ENCODE results near the gene ZSWIM3. TPM values are rescaled to one million over a fixed set of nuclear protein-coding genes. Genes with fewer than 3 reads are reported as not detected.

The ZSWIM3 gene
- total and polyA plus RNA-seq, 2 donors (not counting 3 experiments of a cell fraction or from before 2014, with no cell fraction given): 3.8 to 4.4 TPM

DNA sequence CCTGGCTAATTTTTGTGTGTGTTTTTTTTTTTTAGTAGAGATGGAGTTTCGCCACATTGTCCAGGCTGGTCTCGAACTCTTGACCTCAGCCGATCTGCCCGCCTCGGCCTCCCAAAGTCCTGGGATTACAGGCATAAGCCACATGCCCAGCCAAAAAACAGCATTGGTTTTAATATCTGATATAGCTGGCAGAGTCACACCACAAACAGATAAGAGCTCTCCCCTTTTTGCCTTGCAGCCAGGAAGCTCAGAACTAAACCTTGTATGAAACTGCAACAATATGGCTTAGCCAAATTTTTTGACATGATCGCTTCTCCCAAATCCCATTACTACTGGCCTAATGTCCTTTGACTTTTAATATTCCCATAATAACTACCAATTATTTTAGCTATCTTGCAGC, 5.1 kb upstream of the ZSWIM3 start:
- peaks cover 9% of the 10 kb centered on the region for H3K79me2 ChIP-seq (ENCODE audit: control insufficient read depth, insufficient read depth, low read length)
- BruUV-seq (replicated peaks): no TSS peak
- H3K4me2 ChIP-seq (ENCODE audit: insufficient read depth, low read length): no peak overlapping the region
- peaks cover 0 to 6% of the 10 kb centered on the region in 2 experiments for H3K36me3 ChIP-seq (ENCODE audit: control insufficient read depth in 2 of 2, extremely low read depth in 1 of 2, insufficient read depth in 2 of 2, low read length in 2 of 2)
- H3K4me1 ChIP-seq (ENCODE audit: control insufficient read depth, extremely low read depth, insufficient read depth, low read length): peaks cover 5% of the 10 kb centered on the region
- FAIRE-seq (no peak), DNase-seq (ENCODE audit: low read depth, low spot score) (no peak)
- no peaks in the 10 kb centered on the region for H3K27me3 ChIP-seq (ENCODE audit: control insufficient read depth in 2 of 2, insufficient read depth in 2 of 2, low read length in 2 of 2)
- TF ChIP-seq, protein P1, sequence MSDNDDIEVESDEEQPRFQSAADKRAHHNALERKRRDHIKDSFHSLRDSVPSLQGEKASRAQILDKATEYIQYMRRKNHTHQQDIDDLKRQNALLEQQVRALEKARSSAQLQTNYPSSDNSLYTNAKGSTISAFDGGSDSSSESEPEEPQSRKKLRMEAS (IDR thresholded peaks at IDR 0.05; ENCODE audit: insufficient read depth, insufficient read length): no peak
- TF ChIP-seq JUN (IDR thresholded peaks at IDR 0.05; ENCODE audit: borderline replicate concordance, insufficient read depth, insufficient read length, low read depth) (no peak), MYC (IDR thresholded peaks at IDR 0.05; ENCODE audit: low read depth, low read length) (no peak), EZH2 (IDR thresholded peaks at IDR 0.05; ENCODE audit: borderline replicate concordance, low read depth, low read length, severe bottlenecking) (no peak), GATA2 (IDR thresholded peaks at IDR 0.05; ENCODE audit: insufficient read depth, insufficient read length, low read depth, low read length) (no peak), POLR2AphosphoS5 (IDR thresholded peaks at IDR 0.05; ENCODE audit: insufficient read depth, low read depth, low read length) (no peak), POLR2A (IDR thresholded peaks at IDR 0.05; ENCODE audit: low read depth, low read length) (no peak), FOS (IDR thresholded peaks at IDR 0.05; ENCODE audit: borderline replicate concordance, insufficient read depth, low read length) (no peak)
- TF ChIP-seq, protein P2, sequence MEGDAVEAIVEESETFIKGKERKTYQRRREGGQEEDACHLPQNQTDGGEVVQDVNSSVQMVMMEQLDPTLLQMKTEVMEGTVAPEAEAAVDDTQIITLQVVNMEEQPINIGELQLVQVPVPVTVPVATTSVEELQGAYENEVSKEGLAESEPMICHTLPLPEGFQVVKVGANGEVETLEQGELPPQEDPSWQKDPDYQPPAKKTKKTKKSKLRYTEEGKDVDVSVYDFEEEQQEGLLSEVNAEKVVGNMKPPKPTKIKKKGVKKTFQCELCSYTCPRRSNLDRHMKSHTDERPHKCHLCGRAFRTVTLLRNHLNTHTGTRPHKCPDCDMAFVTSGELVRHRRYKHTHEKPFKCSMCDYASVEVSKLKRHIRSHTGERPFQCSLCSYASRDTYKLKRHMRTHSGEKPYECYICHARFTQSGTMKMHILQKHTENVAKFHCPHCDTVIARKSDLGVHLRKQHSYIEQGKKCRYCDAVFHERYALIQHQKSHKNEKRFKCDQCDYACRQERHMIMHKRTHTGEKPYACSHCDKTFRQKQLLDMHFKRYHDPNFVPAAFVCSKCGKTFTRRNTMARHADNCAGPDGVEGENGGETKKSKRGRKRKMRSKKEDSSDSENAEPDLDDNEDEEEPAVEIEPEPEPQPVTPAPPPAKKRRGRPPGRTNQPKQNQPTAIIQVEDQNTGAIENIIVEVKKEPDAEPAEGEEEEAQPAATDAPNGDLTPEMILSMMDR (IDR thresholded peaks at IDR 0.05; ENCODE audit: extremely low read depth in 1 of 2, insufficient read depth in 1 of 2, low read depth in 1 of 2, low read length in 2 of 2): no peak
- no peaks in the 10 kb centered on the region for H3K9me1 ChIP-seq (replicated peaks; ENCODE audit: control insufficient read depth, extremely low read depth, insufficient read depth, low read length)
- H3K9ac ChIP-seq (replicated peaks; ENCODE audit: extremely low read depth, insufficient read depth, low read length): no peak overlapping the region
- no peaks in the 10 kb centered on the region for H3K9me3 ChIP-seq (replicated peaks; ENCODE audit: control insufficient read depth, insufficient read depth, low read length)
- H2AFZ ChIP-seq (ENCODE audit: low read depth, low read length): no peak overlapping the region
- H4K20me1 ChIP-seq (replicated peaks; ENCODE audit: control insufficient read depth, extremely low read depth, insufficient read depth, low read length): no peaks in the 10 kb centered on the region
- dilution Hi-C loops (cut with MboI; ENCODE audit: extremely low pct_ligation_motif_present, low sequenced_read_pairs) (no loop called here), intact Hi-C loops (cut with micrococcal nuclease) (no loop called here)
- H3K4me3 ChIP-seq (replicated peaks in 1 of 3; ENCODE audit: insufficient read depth in 1 of 3, low read depth in 1 of 3, low read length in 3 of 3): no peak overlapping the region
- POLR2A ChIA-PET: no interaction called here
- CTCF ChIA-PET: interaction anchor here (1.0 to 1.9 kb wide), 3 partner anchors 18 to 118 kb away, joined by 3 to 5 read pairs (median 5); no protein-coding TSS in a partner anchor
- no peak overlapping the region for H3K27ac ChIP-seq (ENCODE audit: insufficient read depth, low read depth, low read length)
